ENCODE results near the gene ACAD10. TPM values are rescaled to one million over a fixed set of nuclear protein-coding genes. Genes with fewer than 3 reads are reported as not detected.

The ACAD10 gene
- total and polyA plus RNA-seq, 2 of the 13 experiments (the other 11 are each of a cell fraction or from before 2014, with no cell fraction given) = 15.2 to 16.3 TPM

DNA sequence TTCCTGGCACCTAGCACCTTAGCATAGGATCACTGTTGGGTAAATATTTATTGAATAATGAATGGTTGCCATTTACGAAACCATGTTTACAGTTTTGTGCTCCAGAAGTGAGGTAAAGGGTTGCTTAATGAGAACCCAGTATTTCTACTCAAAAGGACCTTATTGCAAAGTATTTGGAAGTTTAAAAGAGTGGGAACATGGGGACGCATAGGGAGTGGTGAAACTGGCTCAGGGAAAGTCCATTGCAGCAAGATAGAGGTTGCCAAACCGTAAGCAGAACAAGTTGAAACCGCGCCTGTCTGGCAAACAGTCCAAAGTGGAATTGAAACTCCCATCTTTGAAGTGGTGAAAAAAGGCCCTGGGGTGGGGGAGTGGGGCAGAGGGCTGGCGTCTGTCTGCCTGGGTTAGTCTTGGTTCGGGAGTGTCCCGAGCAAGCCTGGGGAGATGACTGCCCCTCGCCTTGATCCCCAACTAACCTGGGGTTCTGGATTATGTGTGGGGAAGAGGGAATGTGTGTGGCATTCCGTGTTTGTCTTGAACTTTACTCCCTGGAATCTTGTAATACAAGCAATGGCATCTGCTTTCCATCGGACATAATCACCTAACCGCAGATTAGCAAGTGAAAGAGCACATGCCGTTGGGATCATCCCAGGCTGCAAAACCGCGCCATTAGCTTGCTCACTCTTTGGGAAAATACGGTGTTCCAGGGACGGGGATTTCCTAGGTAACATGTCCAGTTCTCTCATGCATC lies 88.1 kb downstream of the ACAD10 start (continued):
- TF ChIP-seq, protein P1, sequence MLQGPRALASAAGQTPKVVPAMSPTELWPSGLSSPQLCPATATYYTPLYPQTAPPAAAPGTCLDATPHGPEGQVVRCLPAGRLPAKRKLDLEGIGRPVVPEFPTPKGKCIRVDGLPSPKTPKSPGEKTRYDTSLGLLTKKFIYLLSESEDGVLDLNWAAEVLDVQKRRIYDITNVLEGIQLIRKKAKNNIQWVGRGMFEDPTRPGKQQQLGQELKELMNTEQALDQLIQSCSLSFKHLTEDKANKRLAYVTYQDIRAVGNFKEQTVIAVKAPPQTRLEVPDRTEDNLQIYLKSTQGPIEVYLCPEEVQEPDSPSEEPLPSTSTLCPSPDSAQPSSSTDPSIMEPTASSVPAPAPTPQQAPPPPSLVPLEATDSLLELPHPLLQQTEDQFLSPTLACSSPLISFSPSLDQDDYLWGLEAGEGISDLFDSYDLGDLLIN (CRISPR knock-in tag; IDR thresholded peaks at IDR 0.05; ENCODE audit: borderline replicate concordance) = no peak
- TF ChIP-seq RORA (CRISPR knock-in tag; IDR thresholded peaks at IDR 0.05) (no peak), ARID2 (CRISPR knock-in tag; IDR thresholded peaks at IDR 0.05; ENCODE audit: borderline replicate concordance) (peak; percentile 23; the same call in 1 of the 2 replicates), ZNF343 (CRISPR knock-in tag; IDR thresholded peaks at IDR 0.05) (no peak), SIX1 (CRISPR knock-in tag; IDR thresholded peaks at IDR 0.05; ENCODE audit: borderline replicate concordance) (no peak), CBX1 (IDR thresholded peaks at IDR 0.05; ENCODE audit: low read depth) (no peak), ZMAT3 (CRISPR knock-in tag; conservative IDR thresholded peaks at IDR 0.05) (no peak), ZNF570 (CRISPR knock-in tag; IDR thresholded peaks at IDR 0.05; ENCODE audit: borderline replicate concordance) (no peak), WIZ (CRISPR knock-in tag; IDR thresholded peaks at IDR 0.05) (no peak), POGZ (CRISPR knock-in tag; IDR thresholded peaks at IDR 0.05) (no peak), HNRNPL (IDR thresholded peaks at IDR 0.05; ENCODE audit: low read depth, low read length) (no peak), ATF7-NPFF (CRISPR knock-in tag; IDR thresholded peaks at IDR 0.05; ENCODE audit: low read depth) (no peak), TRIM24 (CRISPR knock-in tag; IDR thresholded peaks at IDR 0.05) (no peak), KAT2B (IDR thresholded peaks at IDR 0.05; ENCODE audit: borderline replicate concordance, low read depth, low read length) (no peak), ZNF883 (CRISPR knock-in tag; IDR thresholded peaks at IDR 0.05; ENCODE audit: not compliant biosample characterization) (no peak), BCL6 (CRISPR knock-in tag; IDR thresholded peaks at IDR 0.05) (peak; percentile 47; the same call in 1 of the 2 replicates), MXD4 (CRISPR knock-in tag; IDR thresholded peaks at IDR 0.05) (0 out of 2 replicates have a peak, but pooled peaks have one; percentile 33), ZNF382 (CRISPR knock-in tag; IDR thresholded peaks at IDR 0.05; ENCODE audit: borderline replicate concordance) (no peak), CHD2 (IDR thresholded peaks at IDR 0.05; ENCODE audit: low read depth, low read length) (0 out of 2 replicates have a peak, but pooled peaks have one; percentile 12), LCORL (IDR thresholded peaks at IDR 0.05) (no peak), LCORL (CRISPR knock-in tag; IDR thresholded peaks at IDR 0.05) (peak; percentile 58; the same call in 1 of the 2 replicates), NFRKB (IDR thresholded peaks at IDR 0.05) (no peak), NFYB (CRISPR knock-in tag; IDR thresholded peaks at IDR 0.05) (no peak)
- TF ChIP-seq, protein P2, sequence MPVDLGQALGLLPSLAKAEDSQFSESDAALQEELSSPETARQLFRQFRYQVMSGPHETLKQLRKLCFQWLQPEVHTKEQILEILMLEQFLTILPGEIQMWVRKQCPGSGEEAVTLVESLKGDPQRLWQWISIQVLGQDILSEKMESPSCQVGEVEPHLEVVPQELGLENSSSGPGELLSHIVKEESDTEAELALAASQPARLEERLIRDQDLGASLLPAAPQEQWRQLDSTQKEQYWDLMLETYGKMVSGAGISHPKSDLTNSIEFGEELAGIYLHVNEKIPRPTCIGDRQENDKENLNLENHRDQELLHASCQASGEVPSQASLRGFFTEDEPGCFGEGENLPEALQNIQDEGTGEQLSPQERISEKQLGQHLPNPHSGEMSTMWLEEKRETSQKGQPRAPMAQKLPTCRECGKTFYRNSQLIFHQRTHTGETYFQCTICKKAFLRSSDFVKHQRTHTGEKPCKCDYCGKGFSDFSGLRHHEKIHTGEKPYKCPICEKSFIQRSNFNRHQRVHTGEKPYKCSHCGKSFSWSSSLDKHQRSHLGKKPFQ (CRISPR knock-in tag; IDR thresholded peaks at IDR 0.05; ENCODE audit: insufficient replicate concordance) = peak; percentile 61
- TF ChIP-seq, protein P3, sequence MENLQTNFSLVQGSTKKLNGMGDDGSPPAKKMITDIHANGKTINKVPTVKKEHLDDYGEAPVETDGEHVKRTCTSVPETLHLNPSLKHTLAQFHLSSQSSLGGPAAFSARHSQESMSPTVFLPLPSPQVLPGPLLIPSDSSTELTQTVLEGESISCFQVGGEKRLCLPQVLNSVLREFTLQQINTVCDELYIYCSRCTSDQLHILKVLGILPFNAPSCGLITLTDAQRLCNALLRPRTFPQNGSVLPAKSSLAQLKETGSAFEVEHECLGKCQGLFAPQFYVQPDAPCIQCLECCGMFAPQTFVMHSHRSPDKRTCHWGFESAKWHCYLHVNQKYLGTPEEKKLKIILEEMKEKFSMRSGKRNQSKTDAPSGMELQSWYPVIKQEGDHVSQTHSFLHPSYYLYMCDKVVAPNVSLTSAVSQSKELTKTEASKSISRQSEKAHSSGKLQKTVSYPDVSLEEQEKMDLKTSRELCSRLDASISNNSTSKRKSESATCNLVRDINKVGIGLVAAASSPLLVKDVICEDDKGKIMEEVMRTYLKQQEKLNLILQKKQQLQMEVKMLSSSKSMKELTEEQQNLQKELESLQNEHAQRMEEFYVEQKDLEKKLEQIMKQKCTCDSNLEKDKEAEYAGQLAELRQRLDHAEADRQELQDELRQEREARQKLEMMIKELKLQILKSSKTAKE (CRISPR knock-in tag; IDR thresholded peaks at IDR 0.05; ENCODE audit: borderline replicate concordance) = peak; percentile 63; the same call in 1 of the 2 replicates
- TF ChIP-seq, protein P4, sequence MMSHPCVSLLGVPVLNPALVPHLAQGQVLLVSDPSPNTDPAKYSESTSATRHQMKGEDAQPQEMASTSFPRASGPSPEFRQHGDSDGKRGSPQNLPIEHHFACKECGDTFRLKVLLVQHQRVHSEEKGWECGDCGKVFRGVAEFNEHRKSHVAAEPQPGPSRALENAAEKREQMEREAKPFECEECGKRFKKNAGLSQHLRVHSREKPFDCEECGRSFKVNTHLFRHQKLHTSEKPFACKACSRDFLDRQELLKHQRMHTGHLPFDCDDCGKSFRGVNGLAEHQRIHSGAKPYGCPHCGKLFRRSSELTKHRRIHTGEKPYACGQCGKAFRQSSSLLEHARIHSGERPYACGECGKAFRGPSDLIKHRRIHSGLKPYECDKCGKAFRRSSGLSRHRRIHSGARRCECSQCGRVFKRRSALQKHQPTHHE (CRISPR knock-in tag; IDR thresholded peaks at IDR 0.05; ENCODE audit: borderline replicate concordance) = no peak

Data from HepG2 (cell line).